Large intestine (tissue), 3 donors: ENCODE results near the gene RAF1. TPM values are rescaled to one million over a fixed set of nuclear protein-coding genes. Genes with fewer than 3 reads are reported as not detected.
"Not testable (repeated sequence)": the region's sequence is repeated elsewhere in the genome, so short reads cannot be mapped to it uniquely, and the experiment has no call there.

Source experiments
- DNase-seq, 2 donors: peaks; one replicate each; pipeline versions ENCODE4 v3.0.0 to v3.0.0-alpha.2; 2013
- H3K27ac ChIP-seq: one replicate; pipeline ENCODE4 v1.5.1; 2013; ENCODE audit warnings: low read length
- H3K27me3 ChIP-seq: 2 replicates; pipeline ENCODE4 v1.6.1; 2013; ENCODE audit warnings: low read length; ENCODE audit not compliant: control insufficient read depth, insufficient read depth
- H3K36me3 ChIP-seq: 2 replicates; pipeline ENCODE4 v1.6.1; 2013; ENCODE audit warnings: low read length; ENCODE audit not compliant: control insufficient read depth, insufficient read depth
- H3K4me1 ChIP-seq: one replicate; pipeline ENCODE4 v1.6.1; 2013; ENCODE audit warnings: low read length; ENCODE audit not compliant: control insufficient read depth, insufficient read depth
- H3K4me3 ChIP-seq: one replicate; pipeline ENCODE4 v1.5.1; 2013; ENCODE audit warnings: low read length
- H3K9me3 ChIP-seq: one replicate; pipeline ENCODE4 v1.6.1; 2013; ENCODE audit warnings: mild to moderate bottlenecking, low read depth, low read length, moderate library complexity; ENCODE audit not compliant: control insufficient read depth
- WGBS: methylation state at CpG from one replicate; pipeline ENCODE4 v1.1.5; 2013; ENCODE audit warnings: low lambda C conversion rate; ENCODE audit not compliant: insufficient coverage; 5-methylcytosine and 5-hydroxymethylcytosine counted together
- polyA plus RNA-seq: library from polyadenylated mRNA; unstranded; fragments of 120-200 nt; gene quantifications from one replicate; pipeline ENCODE4 v1.2.1, GENCODE V29; 2013

The RAF1 gene
- polyA plus RNA-seq, 1 donor = 88.4 TPM

- no peak overlapping the region for H3K27ac ChIP-seq
- H3K36me3 ChIP-seq = no peaks in the 10 kb centered on the region
- DNase-seq = no peak
- no CpG with 5 or more reads among the region's 4 CpGs for WGBS
- no peaks in the 10 kb centered on the region for H3K9me3 ChIP-seq
- H3K4me3 ChIP-seq = no peak overlapping the region
- no peaks in the 10 kb centered on the region for H3K27me3 ChIP-seq
- no peaks in the 10 kb centered on the region for H3K4me1 ChIP-seq
Observed at GRCh38 chr3:12681089-12681942, 17.4 kb upstream of the RAF1 start.

- Histone ChIP-seq H3K4me1 (no peaks in the 10 kb centered on the region), H3K27ac (no peak overlapping the region), H3K9me3 (peaks cover 4% of the 10 kb centered on the region), H3K4me3 (no peak overlapping the region), H3K36me3 (no peaks in the 10 kb centered on the region), H3K27me3 (no peaks in the 10 kb centered on the region)
- WGBS = no CpG with 5 or more reads among the region's 6 CpGs
- DNase-seq = no peak
Observed at GRCh38 chr3:12679468-12679867, 15.6 kb upstream of the RAF1 start.

- Histone ChIP-seq H3K27ac (no peak overlapping the region), H3K27me3 (no peaks in the 10 kb centered on the region), H3K9me3 (peaks cover 4% of the 10 kb centered on the region), H3K4me1 (no peaks in the 10 kb centered on the region), H3K36me3 (no peaks in the 10 kb centered on the region), H3K4me3 (no peak overlapping the region)
- no peak for DNase-seq
- no CpG with 5 or more reads among the region's 6 CpGs for WGBS
Observed at GRCh38 chr3:12677616-12678015, 13.7 kb upstream of the RAF1 start.

GRCh38 chr3:12675115-12675810 is 11.3 kb upstream of the RAF1 start:
- no peak for DNase-seq
- H3K9me3 ChIP-seq = peaks cover 4% of the 10 kb centered on the region
- no CpG with 5 or more reads among the region's 9 CpGs for WGBS
- H3K27ac ChIP-seq = no peak overlapping the region
- no peaks in the 10 kb centered on the region for H3K27me3 ChIP-seq
- no peak overlapping the region for H3K4me3 ChIP-seq
- H3K36me3 ChIP-seq = no peaks in the 10 kb centered on the region
- no peaks in the 10 kb centered on the region for H3K4me1 ChIP-seq

GRCh38 chr3:12673956-12674736 is 10.2 kb upstream of the RAF1 start:
- 100% methylated on average over 2 of the region's 10 CpGs for WGBS
- not testable (repeated sequence) for H3K27me3 ChIP-seq, DNase-seq, H3K4me3 ChIP-seq, H3K9me3 ChIP-seq, H3K27ac ChIP-seq, H3K36me3 ChIP-seq, H3K4me1 ChIP-seq

GRCh38 chr3:12671120-12671450 is 7.2 kb upstream of the RAF1 start:
- no peaks in the 10 kb centered on the region for H3K27me3 ChIP-seq
- no peak overlapping the region for H3K27ac ChIP-seq
- no peaks in the 10 kb centered on the region for H3K36me3 ChIP-seq
- no peaks in the 10 kb centered on the region for H3K4me1 ChIP-seq
- peaks cover 4% of the 10 kb centered on the region for H3K9me3 ChIP-seq
- no peak for DNase-seq
- no peak overlapping the region for H3K4me3 ChIP-seq
- WGBS = no CpG with 5 or more reads among the region's 3 CpGs

- Histone ChIP-seq H3K27ac (no peak overlapping the region), H3K27me3 (no peaks in the 10 kb centered on the region), H3K4me1 (no peaks in the 10 kb centered on the region), H3K9me3 (peaks cover 4% of the 10 kb centered on the region), H3K4me3 (no peak overlapping the region), H3K36me3 (no peaks in the 10 kb centered on the region)
- WGBS = 80% methylated on average over 2 of the region's 10 CpGs
- DNase-seq = no peak
Observed at GRCh38 chr3:12670365-12671119, 6.6 kb upstream of the RAF1 start.

- no CpG with 5 or more reads among the region's 45 CpGs for WGBS
Observed at GRCh38 chr3:12663401-12663935, 449 bp downstream of the RAF1 start.

GRCh38 chr3:12662593-12663400 is 1.1 kb downstream of the RAF1 start:
- H3K4me3 ChIP-seq = peak overlapping the region; percentile 100
- WGBS = no CpG with 5 or more reads among the region's 26 CpGs
- H3K4me1 ChIP-seq = peaks cover 9% of the 10 kb centered on the region
- H3K27ac ChIP-seq = peak overlapping the region; percentile 100
- peak; percentile 19 to 69 for DNase-seq
- no peaks in the 10 kb centered on the region for H3K27me3 ChIP-seq
- no peaks in the 10 kb centered on the region for H3K36me3 ChIP-seq
- H3K9me3 ChIP-seq = no peaks in the 10 kb centered on the region

More at GRCh38 chr3:12663401-12663935, 449 bp downstream of the RAF1 start:
- Histone ChIP-seq H3K36me3 (no peaks in the 10 kb centered on the region), H3K9me3 (no peaks in the 10 kb centered on the region), H3K27me3 (no peaks in the 10 kb centered on the region), H3K4me1 (peaks cover 9% of the 10 kb centered on the region), H3K4me3 (peak overlapping the region; percentile 100), H3K27ac (peak overlapping the region; percentile 100)
- no peak for DNase-seq
